WTC11 (cell line): ENCODE results near the gene PITPNM2. TPM values are rescaled to one million over a fixed set of nuclear protein-coding genes. Genes with fewer than 3 reads are reported as not detected.

Experiments
- ATAC-seq: fragments of 200-7000 bp; cut with Tn5 transposase; 2 replicates; pipeline ENCODE4 v1.10.0; 2021; ENCODE audit warnings: mild to moderate bottlenecking, moderate library complexity
- CTCF ChIA-PET: fragments of 300-600 bp; sonication (Branson Sonifier 250); formaldehyde crosslinking; loops from one replicate; lab custom pipeline; 2021; ENCODE audit warnings: antibody characterized with exemption; lab: Charles Lee
- POLR2A ChIA-PET: fragments of 350-600 bp; sonication (Branson Sonifier 250); formaldehyde crosslinking; loops from one replicate; lab custom pipeline; 2021; ENCODE audit warnings: antibody characterized with exemption; lab: Charles Lee
- DNase-seq: peaks from one replicate; pipeline ENCODE4 v3.0.0; 2021; ENCODE audit warnings: low spot score
- H3K27ac Mint-ChIP-seq: 2 replicates; pipeline ENCODE4 v1.8.0; 2021; ENCODE audit warnings: mixed read lengths
- H3K27me3 Mint-ChIP-seq: 2 replicates; pipeline ENCODE4 v1.8.0; 2021; ENCODE audit warnings: low read depth, mild to moderate bottlenecking, moderate library complexity, mixed read lengths
- H3K36me3 Mint-ChIP-seq: 2 replicates; pipeline ENCODE4 v1.8.0; 2021; ENCODE audit warnings: mixed read lengths
- H3K4me1 Mint-ChIP-seq: 2 replicates; pipeline ENCODE4 v1.8.0; 2022; ENCODE audit warnings: mixed read lengths
- H3K4me3 Mint-ChIP-seq: 2 replicates; pipeline ENCODE4 v1.8.0; 2021; ENCODE audit warnings: mild to moderate bottlenecking, moderate library complexity, mixed read lengths
- H3K9me3 Mint-ChIP-seq: 2 replicates; pipeline ENCODE4 v1.8.0; 2021; ENCODE audit warnings: mixed read lengths
- AFF4 ChIP-seq: sonication (generic); formaldehyde crosslinking; IDR thresholded peaks from 2 replicates; pipeline ENCODE4 v1.8.1; 2023; ENCODE audit warnings: mild to moderate bottlenecking, missing genetic modification reagents, borderline replicate concordance
- ATF6 ChIP-seq: sonication (generic); formaldehyde crosslinking; IDR thresholded peaks from 2 replicates; pipeline ENCODE4 v1.8.1; 2023; ENCODE audit warnings: mild to moderate bottlenecking, missing genetic modification reagents
- CTCF ChIP-seq: fragments of 200-600 bp; IDR thresholded peaks from 2 replicates; pipeline ENCODE4 v1.8.0; 2022; ENCODE audit warnings: antibody characterized with exemption
- E2F5 ChIP-seq: sonication (generic); formaldehyde crosslinking; IDR thresholded peaks from 2 replicates; pipeline ENCODE4 v1.8.1; 2022; ENCODE audit warnings: mild to moderate bottlenecking, moderate library complexity, missing genetic modification reagents
- ELF4 ChIP-seq: sonication (generic); formaldehyde crosslinking; IDR thresholded peaks from 2 replicates; pipeline ENCODE4 v1.8.1; 2022; ENCODE audit warnings: low read depth, mild to moderate bottlenecking, moderate library complexity, missing genetic modification reagents
- FOXJ3 ChIP-seq: sonication (generic); formaldehyde crosslinking; IDR thresholded peaks from 2 replicates; pipeline ENCODE4 v1.9.0; 2021; ENCODE audit warnings: missing genetic modification reagents, mild to moderate bottlenecking, borderline replicate concordance
- FOXP4 ChIP-seq: sonication (generic); formaldehyde crosslinking; IDR thresholded peaks from 2 replicates; pipeline ENCODE4 v1.8.0; 2022; ENCODE audit warnings: mild to moderate bottlenecking, missing genetic modification reagents
- GABPB1 ChIP-seq: sonication (generic); formaldehyde crosslinking; IDR thresholded peaks from 2 replicates; pipeline ENCODE4 v1.8.1; 2023; ENCODE audit warnings: mild to moderate bottlenecking, missing genetic modification reagents
- IRF2 ChIP-seq: sonication (generic); formaldehyde crosslinking; IDR thresholded peaks from 2 replicates; pipeline ENCODE4 v1.8.0; 2022; ENCODE audit warnings: low read depth, missing genetic modification reagents, borderline replicate concordance
- NFYB ChIP-seq: sonication (generic); formaldehyde crosslinking; conservative IDR thresholded peaks from 2 replicates; pipeline ENCODE4 v1.8.0; 2022; ENCODE audit warnings: low read depth, missing genetic modification reagents
- OVOL2 ChIP-seq: fragments of 250-450 bp; sonication (Bioruptor Pico); IDR thresholded peaks from 2 replicates; pipeline ENCODE4 v1.9.0; 2021; ENCODE audit warnings: mild to moderate bottlenecking, borderline replicate concordance
- SMAD4 ChIP-seq: sonication (generic); formaldehyde crosslinking; IDR thresholded peaks from 2 replicates; pipeline ENCODE4 v1.8.0; 2022; ENCODE audit warnings: mild to moderate bottlenecking, missing genetic modification reagents
- SOX15 ChIP-seq: fragments of 250-450 bp; sonication (Bioruptor Pico); IDR thresholded peaks from 2 replicates; pipeline ENCODE4 v1.9.0; 2021; ENCODE audit warnings: mild to moderate bottlenecking
- ZNF138 ChIP-seq: sonication (generic); formaldehyde crosslinking; conservative IDR thresholded peaks from 2 replicates; pipeline ENCODE4 v1.8.1; 2022; ENCODE audit warnings: mild to moderate bottlenecking, moderate library complexity, missing genetic modification reagents
- ZNF281 ChIP-seq: sonication (generic); formaldehyde crosslinking; IDR thresholded peaks from 2 replicates; pipeline ENCODE4 v1.8.0; 2023; ENCODE audit warnings: mild to moderate bottlenecking, missing genetic modification reagents
- ZNF512 ChIP-seq: sonication (generic); formaldehyde crosslinking; IDR thresholded peaks from 2 replicates; pipeline ENCODE4 v1.8.1; 2022; ENCODE audit warnings: missing genetic modification reagents, borderline replicate concordance
- total RNA-seq: library from RNA; stranded (reverse); gene quantifications from 3 replicates; pipeline ENCODE4 v1.2.3, GENCODE V29; 2021

Gene PITPNM2
- total RNA-seq, 1 experiment from 2014 or later, result 8.2 TPM

- ATAC-seq, result no peak
- Mint-ChIP-seq H3K27me3 (no peaks in the 10 kb centered on the region), H3K4me1 (peaks cover 3% of the 10 kb centered on the region), H3K9me3 (peaks cover 9% of the 10 kb centered on the region), H3K36me3 (peaks cover 2% of the 10 kb centered on the region), H3K27ac (no peak overlapping the region), H3K4me3 (no peak overlapping the region)
- POLR2A ChIA-PET, result no interaction called here
- CTCF ChIA-PET, result no interaction called here
- TF ChIP-seq NFYB (no peak), ELF4 (no peak), E2F5 (CRISPR knock-in tag) (no peak), OVOL2 (no peak), ZNF512 (no peak), FOXJ3 (CRISPR knock-in tag) (no peak), SOX15 (CRISPR knock-in tag) (no peak), ATF6 (no peak), AFF4 (CRISPR knock-in tag) (no peak), CTCF (no peak), IRF2 (no peak), FOXP4 (CRISPR knock-in tag) (no peak), SMAD4 (CRISPR knock-in tag) (no peak), ZNF281 (CRISPR knock-in tag) (no peak), ZNF138 (CRISPR knock-in tag) (no peak), GABPB1 (CRISPR knock-in tag) (no peak)
- DNase-seq, result no peak
These were observed 17.8 kb downstream of the PITPNM2 start for GRCh38 chr12:123132951-123133619.
